Measurements from ENCODE around the gene DRAXIN.

- no peak for TF ChIP-seq EZH2 (IDR thresholded peaks at IDR 0.05; ENCODE audit: borderline replicate concordance, low read depth, low read length, poor library complexity, severe bottlenecking)
- TF ChIP-seq, protein P1, sequence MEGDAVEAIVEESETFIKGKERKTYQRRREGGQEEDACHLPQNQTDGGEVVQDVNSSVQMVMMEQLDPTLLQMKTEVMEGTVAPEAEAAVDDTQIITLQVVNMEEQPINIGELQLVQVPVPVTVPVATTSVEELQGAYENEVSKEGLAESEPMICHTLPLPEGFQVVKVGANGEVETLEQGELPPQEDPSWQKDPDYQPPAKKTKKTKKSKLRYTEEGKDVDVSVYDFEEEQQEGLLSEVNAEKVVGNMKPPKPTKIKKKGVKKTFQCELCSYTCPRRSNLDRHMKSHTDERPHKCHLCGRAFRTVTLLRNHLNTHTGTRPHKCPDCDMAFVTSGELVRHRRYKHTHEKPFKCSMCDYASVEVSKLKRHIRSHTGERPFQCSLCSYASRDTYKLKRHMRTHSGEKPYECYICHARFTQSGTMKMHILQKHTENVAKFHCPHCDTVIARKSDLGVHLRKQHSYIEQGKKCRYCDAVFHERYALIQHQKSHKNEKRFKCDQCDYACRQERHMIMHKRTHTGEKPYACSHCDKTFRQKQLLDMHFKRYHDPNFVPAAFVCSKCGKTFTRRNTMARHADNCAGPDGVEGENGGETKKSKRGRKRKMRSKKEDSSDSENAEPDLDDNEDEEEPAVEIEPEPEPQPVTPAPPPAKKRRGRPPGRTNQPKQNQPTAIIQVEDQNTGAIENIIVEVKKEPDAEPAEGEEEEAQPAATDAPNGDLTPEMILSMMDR (conservative IDR thresholded peaks at IDR 0.05; ENCODE audit: low read depth, low read length) = no peak
These were observed 14.8 kb downstream of the DRAXIN start for GRCh38 chr1:11706292-11706691.
